Neural cell (in vitro differentiated cells): Measurements from ENCODE around the gene SLAMF1.

Experiments used
- EP300 ChIP-seq: fragments of 450-650 bp; conservative IDR thresholded peaks from 2 replicates; pipeline ENCODE4 v1.6.1; 2014; ENCODE audit warnings: antibody characterized with exemption, mild to moderate bottlenecking, moderate library complexity; ENCODE audit not compliant: poor library complexity, severe bottlenecking
- EZH2 ChIP-seq: fragments of 200-600, 300-800 bp; shearing (Covaris generic), sonication (generic); IDR thresholded peaks from 2 replicates; pipeline ENCODE4 v1.6.1; 2014; ENCODE audit warnings: antibody characterized with exemption, low read length, borderline replicate concordance, mild to moderate bottlenecking; ENCODE audit not compliant: insufficient read depth, poor library complexity, severe bottlenecking

DNA sequence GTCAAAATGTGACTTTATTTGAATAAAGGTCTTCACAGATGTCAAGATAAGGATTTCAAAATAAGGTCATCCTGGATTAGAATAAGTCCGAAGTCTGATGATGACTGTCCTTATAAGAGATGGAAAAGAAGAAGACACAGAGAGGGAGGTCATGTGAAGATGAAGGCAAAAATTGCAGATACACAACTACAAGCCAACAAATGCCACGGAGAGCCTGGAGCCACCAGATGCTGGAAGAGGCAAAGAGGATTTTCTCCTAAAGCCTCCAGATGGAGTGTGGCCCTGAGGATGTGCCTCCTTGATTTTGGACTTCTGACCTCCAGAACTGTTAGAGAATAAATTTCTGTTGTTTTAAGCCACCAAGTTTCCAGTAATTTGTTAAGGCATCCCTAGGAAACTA is 31.2 kb downstream of the SLAMF1 start:
- no peak for TF ChIP-seq EP300
- TF ChIP-seq EZH2: no peak
